GM23338 (cell line): ENCODE results near the gene TMEM201. TPM values are rescaled to one million over a fixed set of nuclear protein-coding genes. Genes with fewer than 3 reads are reported as not detected.

Experiments
- ATAC-seq: fragments of 200-7000 bp; cut with Tn5 transposase; 3 replicates; pipeline ENCODE4 v1.9.1; 2020
- DNase-seq: peaks from one replicate; pipeline ENCODE4 v3.0.0-alpha.2; 2015; ENCODE audit warnings: low spot score
- H2AFZ ChIP-seq: fragments of 200-600 bp; sonication (generic); 2 replicates; pipeline ENCODE4 v1.8.0; 2016; ENCODE audit warnings: antibody characterized with exemption, mild to moderate bottlenecking, moderate library complexity
- H3F3A ChIP-seq: fragments of 200-600 bp; sonication (generic); replicated peaks from 2 replicates; pipeline ENCODE4 v1.8.0; 2017; ENCODE audit warnings: antibody characterized with exemption, mixed run types, low read depth
- H3K27ac ChIP-seq: fragments of 200-600 bp; sonication (generic); 2 replicates; pipeline ENCODE4 v1.6.1; 2016; ENCODE audit warnings: low read depth
- H3K27me3 ChIP-seq: fragments of 200-600 bp; sonication (generic); 2 replicates; pipeline ENCODE4 v1.8.0; 2016; ENCODE audit warnings: mild to moderate bottlenecking, mixed run types, moderate library complexity; ENCODE audit not compliant: insufficient read depth
- H3K36me3 ChIP-seq: fragments of 200-600 bp; sonication (generic); 2 replicates; pipeline ENCODE4 v1.8.0; 2016; ENCODE audit warnings: mild to moderate bottlenecking; ENCODE audit not compliant: insufficient read depth
- H3K4me1 ChIP-seq: fragments of 200-600 bp; sonication (generic); 2 replicates; pipeline ENCODE4 v1.8.0; 2016; ENCODE audit warnings: mild to moderate bottlenecking, moderate library complexity; ENCODE audit not compliant: insufficient read depth
- H3K4me2 ChIP-seq: fragments of 200-600 bp; sonication (generic); 2 replicates; pipeline ENCODE4 v1.7.1; 2017; ENCODE audit warnings: mixed run types
- H3K4me3 ChIP-seq: fragments of 200-600 bp; sonication (generic); 2 replicates; pipeline ENCODE4 v1.6.1; 2016; ENCODE audit warnings: mixed run types
- H3K79me2 ChIP-seq: fragments of 200-600 bp; sonication (generic); replicated peaks from 2 replicates; pipeline ENCODE4 v1.8.0; 2017; ENCODE audit warnings: mild to moderate bottlenecking; ENCODE audit not compliant: insufficient read depth
- H3K9me2 ChIP-seq: fragments of 200-600 bp; sonication (generic); 2 replicates; pipeline ENCODE4 v1.8.0; 2017; ENCODE audit not compliant: insufficient read depth
- H4K20me1 ChIP-seq: fragments of 200-600 bp; sonication (generic); replicated peaks from 2 replicates; pipeline ENCODE4 v1.8.0; 2017; ENCODE audit warnings: mild to moderate bottlenecking; ENCODE audit not compliant: insufficient read depth
- H3K27ac Mint-ChIP-seq: 2 replicates; pipeline ENCODE4 v1.8.0; 2020; ENCODE audit warnings: inconsistent platforms, mild to moderate bottlenecking, moderate library complexity, mixed read lengths
- H3K27me3 Mint-ChIP-seq: 3 replicates; pipeline ENCODE4 v1.8.0; 2022; ENCODE audit warnings: low read depth, mild to moderate bottlenecking, moderate library complexity, mixed read lengths, inconsistent platforms; ENCODE audit not compliant: insufficient read depth, poor library complexity
- H3K36me3 Mint-ChIP-seq: 3 replicates; pipeline ENCODE4 v1.8.0; 2021; ENCODE audit warnings: low read depth, mild to moderate bottlenecking, inconsistent platforms, moderate library complexity, mixed read lengths
- H3K4me1 Mint-ChIP-seq: 3 replicates; pipeline ENCODE4 v1.8.0; 2020; ENCODE audit warnings: mild to moderate bottlenecking, inconsistent platforms, mixed read lengths
- H3K4me3 Mint-ChIP-seq: 3 replicates; pipeline ENCODE4 v1.8.0; 2021; ENCODE audit warnings: moderate library complexity, mild to moderate bottlenecking, inconsistent platforms, mixed read lengths
- H3K9me3 Mint-ChIP-seq: 3 replicates; pipeline ENCODE4 v1.8.0; 2020; ENCODE audit warnings: moderate library complexity, mild to moderate bottlenecking, inconsistent platforms, mixed read lengths
- CREB1 ChIP-seq: fragments of 250-450 bp; sonication (Bioruptor Pico); IDR thresholded peaks from 2 replicates; pipeline ENCODE4 v1.5.0; 2020; ENCODE audit warnings: low read depth, mild to moderate bottlenecking, moderate library complexity
- CTCF ChIP-seq, 2 experiments: fragments of 200-600 bp in 1 of 2; sonication (generic) in 1 of 2; conservative IDR thresholded peaks; 2 replicates each; pipeline versions ENCODE4 v1.5.1 to v1.6.1; 2016 to 2017; ENCODE audit warnings: antibody characterized with exemption in 2 of 2, low read depth in 2 of 2, mild to moderate bottlenecking in 2 of 2, moderate library complexity in 1 of 2
- ETS1 ChIP-seq: IDR thresholded peaks from 2 replicates; pipeline ENCODE4 v1.6.1; 2016; ENCODE audit warnings: antibody characterized with exemption
- EZH2 ChIP-seq: fragments of 200-600 bp; sonication (generic); IDR thresholded peaks from one replicate; pipeline ENCODE4 v1.8.0; 2017; ENCODE audit warnings: antibody characterized with exemption, mild to moderate bottlenecking, low read depth; ENCODE audit not compliant: unreplicated experiment
- JUNB ChIP-seq: IDR thresholded peaks from one replicate; pipeline ENCODE4 v1.6.1; 2016; ENCODE audit warnings: antibody characterized with exemption; ENCODE audit not compliant: unreplicated experiment
- NANOG ChIP-seq: IDR thresholded peaks from 2 replicates; pipeline ENCODE4 v1.6.1; 2016; ENCODE audit warnings: antibody characterized with exemption, borderline replicate concordance
- POLR2AphosphoS5 ChIP-seq: IDR thresholded peaks from 2 replicates; pipeline ENCODE4 v1.6.1; 2016; ENCODE audit warnings: antibody characterized with exemption, low read depth
- REST ChIP-seq: IDR thresholded peaks from one replicate; pipeline ENCODE4 v1.6.1; 2018; ENCODE audit warnings: antibody characterized with exemption; ENCODE audit not compliant: unreplicated experiment
- STAT1 ChIP-seq: IDR thresholded peaks from one replicate; pipeline ENCODE4 v1.6.1; 2016; ENCODE audit warnings: antibody characterized with exemption; ENCODE audit not compliant: unreplicated experiment
- ZNF331 ChIP-seq: fragments of 250-450 bp; sonication (Bioruptor Pico); IDR thresholded peaks from 2 replicates; pipeline ENCODE4 v1.5.0; 2020; ENCODE audit warnings: low read depth, mild to moderate bottlenecking, moderate library complexity
- ZNF462 ChIP-seq: fragments of 250-450 bp; sonication (Bioruptor Pico); IDR thresholded peaks from 2 replicates; pipeline ENCODE4 v1.5.0; 2020; ENCODE audit warnings: mild to moderate bottlenecking, moderate library complexity
- polyA plus RNA-seq: library from polyadenylated mRNA; unstranded; fragments of >200 nt; fragmentation: Nextera tagmentation; extraction: Ambion mirVana; gene quantifications from 2 replicates; pipeline ENCODE4 v1.2.1, GENCODE V29; 2016
- total RNA-seq: library from RNA; depleted of rRNA; stranded (reverse); fragments of >200 nt; shearing (Covaris generic); gene quantifications from 2 replicates; pipeline ENCODE4 v1.2.3, GENCODE V29; 2014

TMEM201 gene
- total and polyA plus RNA-seq, 2 experiments from 2014 or later, result 11.6 to 27.2 TPM

GRCh38 chr1:9595968-9596340, 7.2 kb downstream of the TMEM201 start:
- H3K27me3 ChIP-seq, result no peaks in the 10 kb centered on the region
- DNase-seq, result no peak
- TF ChIP-seq NANOG (no peak), ZNF331 (CRISPR knock-in tag) (no peak), STAT1 (no peak), ZNF462 (CRISPR knock-in tag) (no peak), CREB1 (CRISPR knock-in tag) (no peak), CTCF (conservative IDR thresholded peaks at IDR 0.05; ENCODE audit: low read depth in 2 of 2) (no peak), REST (no peak), JUNB (no peak), EZH2 (no peak), ETS1 (no peak), POLR2AphosphoS5 (no peak)
- no peak overlapping the region for H3K4me2 ChIP-seq
- no peak overlapping the region for H3K27ac ChIP-seq
- no peak overlapping the region for H3K4me3 ChIP-seq
- no peak for ATAC-seq
- Mint-ChIP-seq H3K27ac (no peak overlapping the region; the same call in 1 of the 2 replicates), H3K9me3 (no peaks in the 10 kb centered on the region), H3K27me3 (peaks cover 5% of the 10 kb centered on the region), H3K4me1 (peaks cover 25% of the 10 kb centered on the region), H3K4me3 (no peak overlapping the region), H3K36me3 (peaks cover 18% of the 10 kb centered on the region; the same call in 2 of the 3 replicates)
- H2AFZ ChIP-seq, result no peak overlapping the region
- peaks cover 48% of the 10 kb centered on the region for H3K79me2 ChIP-seq
- H3K4me1 ChIP-seq, result peaks cover 24% of the 10 kb centered on the region; the same call in 1 of the 2 replicates
- H3K9me2 ChIP-seq, result no peaks in the 10 kb centered on the region
- peaks cover 29% of the 10 kb centered on the region for H4K20me1 ChIP-seq
- H3K36me3 ChIP-seq, result peaks cover 10% of the 10 kb centered on the region; the same call in 1 of the 2 replicates
- H3F3A ChIP-seq, result no peaks in the 10 kb centered on the region
